HEK293 (cell line): Measurements from ENCODE around the gene ANGEL1.

Source experiments
- CTCF ChIA-PET: fragments of 350-600 bp; formaldehyde crosslinking; extraction: SDS; loops from one replicate; lab custom pipeline; 2021; ENCODE audit warnings: antibody characterized with exemption; lab: Yijun Ruan, JAX
- POLR2A ChIA-PET: fragments of 300-600 bp; formaldehyde crosslinking; extraction: SDS; loops from one replicate; lab custom pipeline; 2020; ENCODE audit warnings: antibody characterized with exemption, inconsistent platforms; lab: Yijun Ruan, JAX
- H3K27ac ChIP-seq: fragments of 200-500 bp; sonication (Bioruptor generic); 2 replicates; pipeline ENCODE4 v1.5.1; 2014; ENCODE audit warnings: low read depth, low read length, control low read depth, inconsistent platforms; ENCODE audit errors: extremely low read depth
- H3K36me3 ChIP-seq, 2 experiments: fragments of 200-500 bp in 1 of 2; sonication (Bioruptor generic) in 1 of 2; 1 replicate in 1 of 2; 2 replicates in 1 of 2; pipeline ENCODE4 v1.5.1; 2014 to 2017; ENCODE audit warnings: inconsistent platforms in 2 of 2, low read length in 2 of 2; ENCODE audit not compliant: control insufficient read depth in 2 of 2, insufficient read depth in 1 of 2
- H3K4me1 ChIP-seq: fragments of 200-500 bp; sonication (Bioruptor generic); 2 replicates; pipeline ENCODE4 v1.5.1; 2014; ENCODE audit warnings: mild to moderate bottlenecking, low read length, inconsistent platforms; ENCODE audit not compliant: control insufficient read depth, insufficient read depth
- H3K4me3 ChIP-seq: 2 replicates; pipeline ENCODE4 v1.5.1; 2011; ENCODE audit warnings: low read depth, mild to moderate bottlenecking, control low read depth, low read length, moderate library complexity
- H3K9me3 ChIP-seq: fragments of 200-500 bp; sonication (Bioruptor generic); 2 replicates; pipeline ENCODE4 v1.5.1; 2014; ENCODE audit warnings: low read depth, low read length, inconsistent platforms; ENCODE audit not compliant: control insufficient read depth, insufficient read depth
- GFI1B ChIP-seq: fragments of 450-650 bp; formaldehyde crosslinking; IDR thresholded peaks from 2 replicates; pipeline ENCODE4 v1.5.1; 2016; ENCODE audit warnings: missing biosample characterization, missing genetic modification characterization
- GLIS2 ChIP-seq: fragments of 450-650 bp; formaldehyde crosslinking; IDR thresholded peaks from 2 replicates; pipeline ENCODE4 v1.5.1; 2016; ENCODE audit warnings: missing biosample characterization, missing genetic modification characterization
- KLF8 ChIP-seq: fragments of 450-650 bp; formaldehyde crosslinking; IDR thresholded peaks from 2 replicates; pipeline ENCODE4 v1.5.1; 2016; ENCODE audit warnings: missing biosample characterization, missing genetic modification characterization
- SP7 ChIP-seq: fragments of 450-650 bp; formaldehyde crosslinking; IDR thresholded peaks from 2 replicates; pipeline ENCODE4 v1.5.1; 2016; ENCODE audit warnings: missing biosample characterization, missing genetic modification characterization
- ZNF398 ChIP-seq: fragments of 450-650 bp; formaldehyde crosslinking; IDR thresholded peaks from 2 replicates; pipeline ENCODE4 v1.5.1; 2017; ENCODE audit warnings: missing biosample characterization, missing genetic modification characterization
- ZNF561 ChIP-seq: fragments of 450-650 bp; IDR thresholded peaks from 2 replicates; pipeline ENCODE4 v1.5.1; 2018; ENCODE audit warnings: missing biosample characterization, missing genetic modification characterization, borderline replicate concordance
- ZNF639 ChIP-seq: fragments of 450-650 bp; formaldehyde crosslinking; IDR thresholded peaks from 2 replicates; pipeline ENCODE4 v1.5.1; 2016; ENCODE audit warnings: missing biosample characterization, missing genetic modification characterization
- ZNF776 ChIP-seq: fragments of 450-650 bp; formaldehyde crosslinking; IDR thresholded peaks from 2 replicates; pipeline ENCODE4 v1.5.0; 2017; ENCODE audit warnings: missing biosample characterization, missing genetic modification characterization, borderline replicate concordance
- ZSCAN4 ChIP-seq: fragments of 450-650 bp; formaldehyde crosslinking; IDR thresholded peaks from 2 replicates; pipeline ENCODE4 v1.5.1; 2017; ENCODE audit warnings: missing biosample characterization, missing genetic modification characterization
- TF ChIP-seq, protein P1 (sequence below): fragments of 450-650 bp; formaldehyde crosslinking; IDR thresholded peaks from 2 replicates; pipeline ENCODE4 v1.5.1; 2016; ENCODE audit warnings: missing biosample characterization, missing genetic modification characterization
- TF ChIP-seq, protein P2 (sequence below): fragments of 450-650 bp; formaldehyde crosslinking; IDR thresholded peaks from 2 replicates; pipeline ENCODE4 v1.5.1; 2016; ENCODE audit warnings: missing biosample characterization, missing genetic modification characterization
- TF ChIP-seq, protein P3 (sequence below): fragments of 450-650 bp; formaldehyde crosslinking; IDR thresholded peaks from 2 replicates; pipeline ENCODE4 v1.5.1; 2016; ENCODE audit warnings: missing biosample characterization, missing genetic modification characterization
- TF ChIP-seq, protein P4 (sequence below): fragments of 450-650 bp; formaldehyde crosslinking; conservative IDR thresholded peaks from 2 replicates; pipeline ENCODE4 v1.5.1; 2016; ENCODE audit warnings: low read depth, missing biosample characterization, missing genetic modification characterization
- TF ChIP-seq, protein P5 (sequence below): fragments of 450-650 bp; formaldehyde crosslinking; IDR thresholded peaks from 2 replicates; pipeline ENCODE4 v1.5.1; 2016; ENCODE audit warnings: missing biosample characterization, missing genetic modification characterization

Gene ANGEL1

DNA sequence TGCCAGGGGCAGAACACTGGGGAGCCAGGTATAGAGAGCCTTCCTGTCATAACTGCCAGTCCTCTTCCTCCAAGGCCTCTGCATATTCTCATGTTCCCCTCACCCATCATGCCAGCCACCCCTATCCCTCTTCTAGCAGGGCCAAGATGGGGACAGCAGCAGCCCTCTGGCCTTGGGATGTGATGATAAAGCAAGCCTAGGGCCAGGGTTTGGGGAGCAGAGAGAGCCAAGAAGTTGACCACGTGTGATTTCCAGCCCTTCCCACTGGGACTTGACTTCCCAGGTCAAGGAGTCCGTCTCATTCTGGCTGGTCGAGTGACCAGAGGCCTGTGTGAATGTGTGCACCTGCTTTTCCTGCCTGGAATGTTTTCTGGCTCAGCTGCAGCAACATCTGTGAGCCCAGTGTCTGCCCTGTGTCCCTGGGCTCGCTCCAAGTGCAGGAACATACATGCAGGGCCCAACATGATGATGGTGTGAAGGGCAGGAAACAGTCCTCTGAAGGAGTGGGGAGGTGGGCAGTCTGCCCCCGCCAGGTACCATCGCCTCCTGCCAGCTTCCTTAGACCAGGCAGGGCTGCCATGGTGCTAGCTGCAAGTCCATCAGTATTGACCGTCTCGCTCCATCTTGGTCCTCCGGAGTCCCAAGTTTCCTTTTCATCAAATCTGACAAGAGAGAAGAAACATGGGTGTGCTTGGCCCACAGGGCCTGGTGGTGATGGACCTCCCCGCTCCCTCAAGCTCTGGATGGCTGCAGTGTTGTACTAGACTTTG, 30.4 kb downstream of the ANGEL1 start (continued):
- TF ChIP-seq ZNF639 (tag by site-specific recombination) (no peak), ZNF398 (no peak)

GRCh38 chr14:76781648-76782051, 31.0 kb downstream of the ANGEL1 start:
- peaks cover 3 to 73% of the 10 kb centered on the region in 2 experiments; a peak in 2 of 3 replicates for H3K36me3 ChIP-seq
- no peak overlapping the region for H3K4me3 ChIP-seq
- ChIA-PET POLR2A (interaction anchor here (1.3 kb wide), 1 partner anchor 9 kb away, joined by 3 read pairs; no protein-coding TSS in a partner anchor), CTCF (interaction anchor here (1.1 kb wide), 1 partner anchor 12 kb away, joined by 3 read pairs; no protein-coding TSS in a partner anchor)
- no peak overlapping the region for H3K27ac ChIP-seq
- H3K9me3 ChIP-seq, result no peaks in the 10 kb centered on the region
- no peaks in the 10 kb centered on the region for H3K4me1 ChIP-seq
- TF ChIP-seq ZNF776 (tag by site-specific recombination) (no peak), KLF8 (tag by site-specific recombination) (no peak), ZSCAN4 (tag by site-specific recombination) (no peak), ZNF561 (tag by site-specific recombination) (no peak), SP7 (tag by site-specific recombination) (no peak), GFI1B (no peak), GLIS2 (tag by site-specific recombination) (no peak)
- TF ChIP-seq, protein P1, sequence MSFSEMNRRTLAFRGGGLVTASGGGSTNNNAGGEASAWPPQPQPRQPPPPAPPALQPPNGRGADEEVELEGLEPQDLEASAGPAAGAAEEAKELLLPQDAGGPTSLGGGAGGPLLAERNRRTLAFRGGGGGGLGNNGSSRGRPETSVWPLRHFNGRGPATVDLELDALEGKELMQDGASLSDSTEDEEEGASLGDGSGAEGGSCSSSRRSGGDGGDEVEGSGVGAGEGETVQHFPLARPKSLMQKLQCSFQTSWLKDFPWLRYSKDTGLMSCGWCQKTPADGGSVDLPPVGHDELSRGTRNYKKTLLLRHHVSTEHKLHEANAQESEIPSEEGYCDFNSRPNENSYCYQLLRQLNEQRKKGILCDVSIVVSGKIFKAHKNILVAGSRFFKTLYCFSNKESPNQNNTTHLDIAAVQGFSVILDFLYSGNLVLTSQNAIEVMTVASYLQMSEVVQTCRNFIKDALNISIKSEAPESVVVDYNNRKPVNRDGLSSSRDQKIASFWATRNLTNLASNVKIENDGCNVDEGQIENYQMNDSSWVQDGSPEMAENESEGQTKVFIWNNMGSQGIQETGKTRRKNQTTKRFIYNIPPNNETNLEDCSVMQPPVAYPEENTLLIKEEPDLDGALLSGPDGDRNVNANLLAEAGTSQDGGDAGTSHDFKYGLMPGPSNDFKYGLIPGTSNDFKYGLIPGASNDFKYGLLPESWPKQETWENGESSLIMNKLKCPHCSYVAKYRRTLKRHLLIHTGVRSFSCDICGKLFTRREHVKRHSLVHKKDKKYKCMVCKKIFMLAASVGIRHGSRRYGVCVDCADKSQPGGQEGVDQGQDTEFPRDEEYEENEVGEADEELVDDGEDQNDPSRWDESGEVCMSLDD (tag by site-specific recombination), result no peak
- TF ChIP-seq, protein P2, sequence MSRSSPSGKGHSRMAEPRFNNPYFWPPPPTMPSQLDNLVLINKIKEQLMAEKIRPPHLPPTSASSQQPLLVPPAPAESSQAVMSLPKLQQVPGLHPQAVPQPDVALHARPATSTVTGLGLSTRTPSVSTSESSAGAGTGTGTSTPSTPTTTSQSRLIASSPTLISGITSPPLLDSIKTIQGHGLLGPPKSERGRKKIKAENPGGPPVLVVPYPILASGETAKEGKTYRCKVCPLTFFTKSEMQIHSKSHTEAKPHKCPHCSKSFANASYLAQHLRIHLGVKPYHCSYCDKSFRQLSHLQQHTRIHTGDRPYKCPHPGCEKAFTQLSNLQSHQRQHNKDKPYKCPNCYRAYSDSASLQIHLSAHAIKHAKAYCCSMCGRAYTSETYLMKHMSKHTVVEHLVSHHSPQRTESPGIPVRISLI (tag by site-specific recombination), result no peak
- TF ChIP-seq, protein P3, sequence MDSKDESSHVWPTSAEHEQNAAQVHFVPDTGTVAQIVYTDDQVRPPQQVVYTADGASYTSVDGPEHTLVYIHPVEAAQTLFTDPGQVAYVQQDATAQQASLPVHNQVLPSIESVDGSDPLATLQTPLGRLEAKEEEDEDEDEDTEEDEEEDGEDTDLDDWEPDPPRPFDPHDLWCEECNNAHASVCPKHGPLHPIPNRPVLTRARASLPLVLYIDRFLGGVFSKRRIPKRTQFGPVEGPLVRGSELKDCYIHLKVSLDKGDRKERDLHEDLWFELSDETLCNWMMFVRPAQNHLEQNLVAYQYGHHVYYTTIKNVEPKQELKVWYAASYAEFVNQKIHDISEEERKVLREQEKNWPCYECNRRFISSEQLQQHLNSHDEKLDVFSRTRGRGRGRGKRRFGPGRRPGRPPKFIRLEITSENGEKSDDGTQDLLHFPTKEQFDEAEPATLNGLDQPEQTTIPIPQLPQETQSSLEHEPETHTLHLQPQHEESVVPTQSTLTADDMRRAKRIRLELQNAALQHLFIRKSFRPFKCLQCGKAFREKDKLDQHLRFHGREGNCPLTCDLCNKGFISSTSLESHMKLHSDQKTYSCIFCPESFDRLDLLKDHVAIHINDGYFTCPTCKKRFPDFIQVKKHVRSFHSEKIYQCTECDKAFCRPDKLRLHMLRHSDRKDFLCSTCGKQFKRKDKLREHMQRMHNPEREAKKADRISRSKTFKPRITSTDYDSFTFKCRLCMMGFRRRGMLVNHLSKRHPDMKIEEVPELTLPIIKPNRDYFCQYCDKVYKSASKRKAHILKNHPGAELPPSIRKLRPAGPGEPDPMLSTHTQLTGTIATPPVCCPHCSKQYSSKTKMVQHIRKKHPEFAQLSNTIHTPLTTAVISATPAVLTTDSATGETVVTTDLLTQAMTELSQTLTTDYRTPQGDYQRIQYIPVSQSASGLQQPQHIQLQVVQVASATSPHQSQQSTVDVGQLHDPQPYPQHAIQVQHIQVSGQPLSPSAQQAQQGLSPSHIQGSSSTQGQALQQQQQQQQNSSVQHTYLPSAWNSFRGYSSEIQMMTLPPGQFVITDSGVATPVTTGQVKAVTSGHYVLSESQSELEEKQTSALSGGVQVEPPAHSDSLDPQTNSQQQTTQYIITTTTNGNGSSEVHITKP (tag by site-specific recombination), result no peak
- TF ChIP-seq, protein P4, sequence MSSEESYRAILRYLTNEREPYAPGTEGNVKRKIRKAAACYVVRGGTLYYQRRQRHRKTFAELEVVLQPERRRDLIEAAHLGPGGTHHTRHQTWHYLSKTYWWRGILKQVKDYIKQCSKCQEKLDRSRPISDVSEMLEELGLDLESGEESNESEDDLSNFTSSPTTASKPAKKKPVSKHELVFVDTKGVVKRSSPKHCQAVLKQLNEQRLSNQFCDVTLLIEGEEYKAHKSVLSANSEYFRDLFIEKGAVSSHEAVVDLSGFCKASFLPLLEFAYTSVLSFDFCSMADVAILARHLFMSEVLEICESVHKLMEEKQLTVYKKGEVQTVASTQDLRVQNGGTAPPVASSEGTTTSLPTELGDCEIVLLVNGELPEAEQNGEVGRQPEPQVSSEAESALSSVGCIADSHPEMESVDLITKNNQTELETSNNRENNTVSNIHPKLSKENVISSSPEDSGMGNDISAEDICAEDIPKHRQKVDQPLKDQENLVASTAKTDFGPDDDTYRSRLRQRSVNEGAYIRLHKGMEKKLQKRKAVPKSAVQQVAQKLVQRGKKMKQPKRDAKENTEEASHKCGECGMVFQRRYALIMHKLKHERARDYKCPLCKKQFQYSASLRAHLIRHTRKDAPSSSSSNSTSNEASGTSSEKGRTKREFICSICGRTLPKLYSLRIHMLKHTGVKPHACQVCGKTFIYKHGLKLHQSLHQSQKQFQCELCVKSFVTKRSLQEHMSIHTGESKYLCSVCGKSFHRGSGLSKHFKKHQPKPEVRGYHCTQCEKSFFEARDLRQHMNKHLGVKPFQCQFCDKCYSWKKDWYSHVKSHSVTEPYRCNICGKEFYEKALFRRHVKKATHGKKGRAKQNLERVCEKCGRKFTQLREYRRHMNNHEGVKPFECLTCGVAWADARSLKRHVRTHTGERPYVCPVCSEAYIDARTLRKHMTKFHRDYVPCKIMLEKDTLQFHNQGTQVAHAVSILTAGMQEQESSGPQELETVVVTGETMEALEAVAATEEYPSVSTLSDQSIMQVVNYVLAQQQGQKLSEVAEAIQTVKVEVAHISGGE (tag by site-specific recombination), result no peak
- TF ChIP-seq, protein P5, sequence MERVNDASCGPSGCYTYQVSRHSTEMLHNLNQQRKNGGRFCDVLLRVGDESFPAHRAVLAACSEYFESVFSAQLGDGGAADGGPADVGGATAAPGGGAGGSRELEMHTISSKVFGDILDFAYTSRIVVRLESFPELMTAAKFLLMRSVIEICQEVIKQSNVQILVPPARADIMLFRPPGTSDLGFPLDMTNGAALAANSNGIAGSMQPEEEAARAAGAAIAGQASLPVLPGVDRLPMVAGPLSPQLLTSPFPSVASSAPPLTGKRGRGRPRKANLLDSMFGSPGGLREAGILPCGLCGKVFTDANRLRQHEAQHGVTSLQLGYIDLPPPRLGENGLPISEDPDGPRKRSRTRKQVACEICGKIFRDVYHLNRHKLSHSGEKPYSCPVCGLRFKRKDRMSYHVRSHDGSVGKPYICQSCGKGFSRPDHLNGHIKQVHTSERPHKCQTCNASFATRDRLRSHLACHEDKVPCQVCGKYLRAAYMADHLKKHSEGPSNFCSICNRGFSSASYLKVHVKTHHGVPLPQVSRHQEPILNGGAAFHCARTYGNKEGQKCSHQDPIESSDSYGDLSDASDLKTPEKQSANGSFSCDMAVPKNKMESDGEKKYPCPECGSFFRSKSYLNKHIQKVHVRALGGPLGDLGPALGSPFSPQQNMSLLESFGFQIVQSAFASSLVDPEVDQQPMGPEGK (tag by site-specific recombination), result no peak
